GM13976 (cell line): ENCODE measurements around the gene CCL20.

Source experiments
- DNase-seq: peaks from one replicate; pipeline ENCODE4 v3.0.0; 2012; ENCODE audit warnings: low spot score
- CTCF ChIP-seq: IDR thresholded peaks from 2 replicates; pipeline ENCODE4 v1.5.1; 2012; ENCODE audit warnings: borderline replicate concordance, mild to moderate bottlenecking; ENCODE audit not compliant: insufficient read depth; ENCODE audit errors: extremely low read depth, missing control alignments, control extremely low read depth
- in situ Hi-C: fragments of 300-500 bp; cut with MboI; formaldehyde crosslinking; loops from one replicate; pipeline ENCODE4 v1.12.0; 2022; ENCODE audit warnings: low sequenced_read_pairs, mixed read lengths, inconsistent platforms; ENCODE audit not compliant: unreplicated experiment

Gene CCL20

GRCh38 chr2:227815066-227815465 lies 1.4 kb downstream of the CCL20 start:
- no peak for TF ChIP-seq CTCF
- in situ Hi-C loops = no loop called here

DNA sequence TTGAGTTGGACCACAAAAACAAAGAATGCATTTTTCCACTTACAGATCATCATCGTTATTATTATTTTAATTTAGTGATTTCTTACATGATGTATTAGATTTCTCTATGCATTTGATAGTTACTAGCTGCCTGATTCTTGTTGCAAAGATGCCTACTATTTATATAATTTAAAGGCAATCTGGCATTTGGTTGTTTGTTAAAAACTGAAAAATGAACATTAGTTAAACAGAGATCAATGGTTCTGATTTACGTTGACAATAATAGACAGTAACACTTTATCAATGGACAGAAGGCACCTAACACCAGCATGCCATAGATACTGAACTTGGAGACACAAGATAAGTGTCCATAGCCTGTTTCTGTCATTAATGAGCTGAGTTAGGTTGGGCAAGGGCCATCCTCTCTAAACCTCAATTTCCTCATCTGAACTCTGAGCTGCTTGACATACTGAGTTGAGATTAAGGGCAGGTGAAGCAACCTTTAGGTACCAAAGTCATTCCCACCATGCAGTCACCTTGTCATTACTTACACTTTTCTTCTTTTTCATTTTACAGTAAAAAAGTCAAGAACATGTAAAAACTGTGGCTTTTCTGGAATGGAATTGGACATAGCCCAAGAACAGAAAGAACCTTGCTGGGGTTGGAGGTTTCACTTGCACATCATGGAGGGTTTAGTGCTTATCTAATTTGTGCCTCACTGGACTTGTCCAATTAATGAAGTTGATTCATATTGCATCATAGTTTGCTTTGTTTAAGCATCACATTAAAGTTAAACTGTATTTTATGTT lies 3.1 kb downstream of the CCL20 start:
- no peak for TF ChIP-seq CTCF
- in situ Hi-C loops = no loop called here
- no peak for DNase-seq

More at GRCh38 chr2:227815066-227815465, 1.4 kb downstream of the CCL20 start:
- no peak for DNase-seq

DNA sequence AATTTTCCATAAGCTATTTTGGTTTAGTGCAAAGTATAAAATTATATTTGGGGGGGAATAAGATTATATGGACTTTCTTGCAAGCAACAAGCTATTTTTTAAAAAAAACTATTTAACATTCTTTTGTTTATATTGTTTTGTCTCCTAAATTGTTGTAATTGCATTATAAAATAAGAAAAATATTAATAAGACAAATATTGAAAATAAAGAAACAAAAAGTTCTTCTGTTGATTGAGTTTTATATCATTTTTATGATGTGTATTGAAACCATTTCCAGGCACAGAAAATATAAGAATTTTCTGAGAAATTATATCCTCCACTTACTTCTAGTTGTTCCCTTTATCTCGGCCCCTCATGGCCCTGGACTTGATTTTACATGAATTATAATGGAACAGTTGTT lies 3.7 kb downstream of the CCL20 start:
- no peak for DNase-seq
- in situ Hi-C loops = no loop called here
- TF ChIP-seq CTCF = no peak

DNA sequence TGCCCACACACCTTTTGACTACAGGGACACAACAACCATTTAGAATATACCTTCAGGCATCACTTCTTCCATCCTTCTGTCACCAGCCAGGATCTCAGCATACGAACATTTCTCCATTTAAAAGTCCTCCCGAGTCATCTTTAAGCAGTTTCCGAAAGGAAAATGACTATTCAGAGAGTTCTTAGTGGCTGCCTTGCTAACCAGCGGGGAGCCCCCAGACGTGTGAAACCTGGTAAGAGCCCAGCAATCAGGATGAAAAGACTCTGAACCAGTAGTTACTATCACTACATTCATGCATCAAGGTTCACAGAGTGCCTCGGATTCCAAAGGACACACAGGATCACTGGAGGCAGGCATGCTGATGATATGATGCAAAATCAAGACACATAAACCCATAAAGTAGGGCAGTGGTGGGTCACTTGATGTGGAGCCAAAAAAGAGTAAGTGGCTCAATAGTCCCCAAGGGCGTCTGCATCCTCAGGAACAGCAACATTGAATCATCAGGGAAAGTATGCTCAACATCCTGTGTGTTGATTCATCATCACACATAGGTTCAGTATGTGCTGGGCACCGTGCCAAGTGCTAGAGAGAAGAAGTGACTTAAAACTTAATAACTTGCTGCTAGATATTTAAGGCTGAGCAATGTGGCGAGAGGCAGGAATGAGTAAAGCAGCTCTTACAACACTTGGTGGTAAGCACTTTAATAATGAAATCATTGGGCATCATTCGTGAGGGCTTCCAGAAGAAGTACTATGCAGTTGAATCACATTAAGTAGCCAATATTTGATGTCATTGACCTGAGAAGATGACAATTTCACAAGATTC lies 4.4 kb downstream of the CCL20 start:
- TF ChIP-seq CTCF = no peak
- in situ Hi-C loops = no loop called here
- DNase-seq = no peak

DNA sequence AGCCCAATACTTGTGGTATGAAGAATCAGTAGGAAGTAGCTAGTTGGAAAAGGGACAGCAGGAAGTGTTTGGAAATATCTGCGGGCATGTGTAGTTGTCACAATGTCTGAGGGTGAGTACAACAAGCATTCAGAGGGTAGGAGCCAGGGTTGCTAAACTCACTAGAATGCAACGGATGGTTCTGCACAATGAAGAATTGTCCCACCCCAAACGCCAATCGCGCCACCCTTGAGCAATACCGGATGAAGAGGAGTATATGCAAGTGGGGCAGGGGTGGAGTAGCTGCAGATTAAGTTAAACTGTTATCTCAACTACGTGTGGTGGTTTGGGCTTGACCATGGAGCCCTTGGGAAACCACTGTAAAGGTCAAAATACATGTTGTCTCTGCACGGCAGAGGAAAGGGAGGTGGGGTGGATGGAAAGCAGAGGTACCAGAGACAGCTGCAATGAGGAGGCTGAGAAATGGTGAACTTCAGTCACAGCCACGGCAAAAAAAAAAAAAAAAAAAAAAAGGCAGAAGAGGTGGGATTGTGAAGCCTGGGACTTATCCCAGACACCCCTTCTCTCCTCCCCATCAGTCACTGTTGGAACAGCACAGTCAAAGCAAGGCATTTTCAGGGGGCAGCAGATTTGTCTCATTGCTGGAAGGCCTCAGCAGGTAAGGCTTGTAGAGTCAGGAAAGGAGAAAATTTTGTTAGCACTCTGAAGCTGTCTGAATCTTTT lies 5.2 kb downstream of the CCL20 start:
- no peak for DNase-seq
- TF ChIP-seq CTCF = no peak
- in situ Hi-C loops = no loop called here

GRCh38 chr2:227819398-227819697 lies 5.7 kb downstream of the CCL20 start:
- no peak for DNase-seq
- in situ Hi-C loops = no loop called here

More at GRCh38 chr2:227819398-227819697, 5.7 kb downstream of the CCL20 start:
- TF ChIP-seq CTCF = no peak
